H9 (cell line): ENCODE data around the gene TBL1X. TPM values are rescaled to one million over a fixed set of nuclear protein-coding genes. Genes with fewer than 3 reads are reported as not detected.

Experiments
- DNase-seq: peaks from one replicate; pipeline ENCODE4 v3.0.0-alpha.2; 2017
- H2AFZ ChIP-seq: one replicate; pipeline ENCODE4 v1.6.1; 2013; ENCODE audit warnings: mild to moderate bottlenecking, low read length, control low read depth, moderate library complexity
- H2AK5ac ChIP-seq: 2 replicates; pipeline ENCODE4 v1.6.1; 2013; ENCODE audit warnings: low read length, control low read depth, mixed read lengths; ENCODE audit not compliant: insufficient read length
- H2BK120ac ChIP-seq: one replicate; pipeline ENCODE4 v1.6.1; 2013; ENCODE audit warnings: low read depth, mild to moderate bottlenecking, low read length, control low read depth, inconsistent platforms; ENCODE audit not compliant: poor library complexity, severe bottlenecking
- H2BK12ac ChIP-seq: 2 replicates; pipeline ENCODE4 v1.6.1; 2013; ENCODE audit warnings: low read length, control low read depth, mixed read lengths, low read depth; ENCODE audit not compliant: insufficient read length
- H2BK15ac ChIP-seq: 2 replicates; pipeline ENCODE4 v1.6.1; 2013; ENCODE audit warnings: low read depth, low read length, control low read depth
- H2BK20ac ChIP-seq: one replicate; pipeline ENCODE4 v1.6.1; 2013; ENCODE audit warnings: low read depth, mild to moderate bottlenecking, low read length, control low read depth, inconsistent platforms; ENCODE audit not compliant: poor library complexity, severe bottlenecking
- H2BK5ac ChIP-seq: 2 replicates; pipeline ENCODE4 v1.6.1; 2013; ENCODE audit warnings: low read length, control low read depth, mixed read lengths; ENCODE audit not compliant: insufficient read length
- H3K14ac ChIP-seq: 2 replicates; pipeline ENCODE4 v1.6.1; 2013; ENCODE audit warnings: low read length, control low read depth; ENCODE audit not compliant: insufficient read depth
- H3K18ac ChIP-seq: 2 replicates; pipeline ENCODE4 v1.6.1; 2013; ENCODE audit warnings: low read depth, mild to moderate bottlenecking, mixed read lengths, low read length, control low read depth; ENCODE audit not compliant: insufficient read length
- H3K23ac ChIP-seq: 2 replicates; pipeline ENCODE4 v1.6.1; 2013; ENCODE audit warnings: low read length, control low read depth, mixed read lengths, low read depth; ENCODE audit not compliant: insufficient read length
- H3K23me2 ChIP-seq: 2 replicates; pipeline ENCODE4 v1.6.1; 2013; ENCODE audit warnings: low read depth, mild to moderate bottlenecking, mixed read lengths, low read length, control low read depth; ENCODE audit not compliant: insufficient read length, poor library complexity, severe bottlenecking
- H3K27ac ChIP-seq: 2 replicates; pipeline ENCODE4 v1.5.1; 2013; ENCODE audit warnings: low read length, control low read depth, mixed read lengths, low read depth; ENCODE audit not compliant: insufficient read length
- H3K27me3 ChIP-seq: 2 replicates; pipeline ENCODE4 v1.6.1; 2013; ENCODE audit warnings: low read length, control low read depth, inconsistent platforms; ENCODE audit not compliant: insufficient read depth
- H3K4ac ChIP-seq: 2 replicates; pipeline ENCODE4 v1.6.1; 2013; ENCODE audit warnings: low read depth, mild to moderate bottlenecking, control low read depth, inconsistent platforms, low read length, moderate library complexity
- H3K4me1 ChIP-seq: 2 replicates; pipeline ENCODE4 v1.6.1; 2013; ENCODE audit warnings: low read length, control low read depth, inconsistent platforms; ENCODE audit not compliant: insufficient read depth
- H3K4me2 ChIP-seq: 2 replicates; pipeline ENCODE4 v1.6.1; 2013; ENCODE audit warnings: low read length, control low read depth, mixed read lengths; ENCODE audit not compliant: insufficient read length, insufficient read depth
- H3K56ac ChIP-seq: 2 replicates; pipeline ENCODE4 v1.6.1; 2013; ENCODE audit warnings: low read depth, mild to moderate bottlenecking, mixed read lengths, low read length, control low read depth; ENCODE audit not compliant: insufficient read length
- H3K79me1 ChIP-seq: 2 replicates; pipeline ENCODE4 v1.6.1; 2013; ENCODE audit warnings: low read depth, mild to moderate bottlenecking, moderate library complexity, low read length, control low read depth, inconsistent platforms; ENCODE audit not compliant: insufficient read depth, poor library complexity, severe bottlenecking
- H3K79me2 ChIP-seq: 2 replicates; pipeline ENCODE4 v1.6.1; 2013; ENCODE audit warnings: low read length, control low read depth, inconsistent platforms; ENCODE audit not compliant: insufficient read depth
- H3K9ac ChIP-seq: 2 replicates; pipeline ENCODE4 v1.6.1; 2013; ENCODE audit warnings: low read length, control low read depth, mixed read lengths; ENCODE audit not compliant: insufficient read length; ENCODE audit errors: extremely low read depth
- H3K9me3 ChIP-seq: one replicate; pipeline ENCODE4 v1.6.1; 2013; ENCODE audit warnings: low read depth, low read length, inconsistent platforms; ENCODE audit not compliant: control insufficient read depth
- H3T11ph ChIP-seq: one replicate; pipeline ENCODE4 v1.6.1; 2013; ENCODE audit warnings: mild to moderate bottlenecking, low read length, control low read depth, inconsistent platforms
- H4K20me1 ChIP-seq: one replicate; pipeline ENCODE4 v1.6.1; 2013; ENCODE audit not compliant: control insufficient read depth, insufficient read length, insufficient read depth
- H4K5ac ChIP-seq: 2 replicates; pipeline ENCODE4 v1.6.1; 2013; ENCODE audit warnings: low read depth, mild to moderate bottlenecking, mixed read lengths, low read length, control low read depth; ENCODE audit not compliant: insufficient read length
- H4K8ac ChIP-seq: replicated peaks from 2 replicates; pipeline ENCODE4 v1.6.1; 2013; ENCODE audit warnings: low read length, control low read depth, mixed read lengths, low read depth; ENCODE audit not compliant: insufficient read length
- H4K91ac ChIP-seq: 2 replicates; pipeline ENCODE4 v1.6.1; 2013; ENCODE audit warnings: low read depth, mild to moderate bottlenecking, moderate library complexity, mixed read lengths, low read length, control low read depth; ENCODE audit not compliant: insufficient read length
- H3K27ac Mint-ChIP-seq, 3 experiments: 2 replicates in 2 of 3; 3 replicates in 1 of 3; pipeline ENCODE4 v1.8.0; 2020 to 2021; ENCODE audit warnings: mixed read lengths in 3 of 3, mild to moderate bottlenecking in 1 of 3, moderate library complexity in 1 of 3
- H3K27me3 Mint-ChIP-seq: 2 replicates; pipeline ENCODE4 v1.8.0; 2021; ENCODE audit warnings: low read depth, mild to moderate bottlenecking, moderate library complexity, mixed read lengths
- H3K36me3 Mint-ChIP-seq, 3 experiments: 2 replicates in 2 of 3; 3 replicates in 1 of 3; pipeline ENCODE4 v1.8.0; 2020 to 2021; ENCODE audit warnings: low read depth in 3 of 3, mixed read lengths in 3 of 3; ENCODE audit not compliant: insufficient read depth in 1 of 3
- H3K4me1 Mint-ChIP-seq, 2 experiments: 2 replicates each; pipeline ENCODE4 v1.8.0; 2020; ENCODE audit warnings: mixed read lengths in 2 of 2
- H3K4me3 Mint-ChIP-seq, 2 experiments: 2 replicates in 1 of 2; 3 replicates in 1 of 2; pipeline ENCODE4 v1.8.0; 2020 to 2021; ENCODE audit warnings: mild to moderate bottlenecking in 2 of 2, mixed read lengths in 2 of 2, moderate library complexity in 1 of 2
- H3K9me3 Mint-ChIP-seq, 2 experiments: 2 replicates in 1 of 2; 3 replicates in 1 of 2; pipeline ENCODE4 v1.8.0; 2020; ENCODE audit warnings: mild to moderate bottlenecking in 2 of 2, mixed read lengths in 2 of 2, moderate library complexity in 1 of 2
- WGBS: extraction: QIAGEN DNeasy Blood & Tissue Kit; methylation state at CpG from one replicate; pipeline ENCODE4 v1.1.7; 2013; ENCODE audit warnings: missing lambda C conversion rate, low lambda C conversion rate, mixed read lengths; ENCODE audit not compliant: insufficient read length; ENCODE audit errors: extremely low coverage; 5-methylcytosine and 5-hydroxymethylcytosine counted together
- total RNA-seq: library from RNA; stranded (reverse); gene quantifications from 2 replicates; pipeline ENCODE4 v1.2.1, GENCODE V29; 2021
- TF ChIP-seq, protein P1 (sequence below): fragments of 200-600 bp; sonication (generic); conservative IDR thresholded peaks from 3 replicates; pipeline ENCODE4 v1.8.0; 2021; ENCODE audit warnings: antibody characterized with exemption, mild to moderate bottlenecking

Gene TBL1X
- total RNA-seq, 1 experiment from 2014 or later, result 24.1 TPM

DNA sequence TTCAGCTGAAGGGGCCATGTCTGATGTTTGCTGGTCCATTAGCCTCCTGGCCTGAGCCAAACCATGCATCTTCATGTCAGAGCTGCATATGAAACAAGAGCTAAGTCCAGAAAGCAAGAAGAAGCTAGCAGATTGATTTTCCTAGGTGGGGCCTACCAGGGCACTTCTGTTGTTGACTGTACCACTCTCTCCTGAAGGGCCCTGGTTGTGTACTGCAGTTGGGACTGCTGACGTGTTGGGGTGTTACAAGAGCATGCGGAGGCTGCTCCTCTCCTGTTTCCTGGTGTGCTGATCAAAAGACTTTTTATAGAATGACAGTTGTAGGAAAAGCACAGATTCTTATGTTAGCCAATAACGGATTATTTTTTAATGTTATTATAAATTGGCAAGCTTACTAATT, 145.1 kb downstream of the TBL1X start:
- Histone ChIP-seq H3K9me3 (no peaks in the 10 kb centered on the region), H3T11ph (no peak overlapping the region), H3K56ac (no peak overlapping the region), H3K23me2 (no peaks in the 10 kb centered on the region), H4K20me1 (no peaks in the 10 kb centered on the region), H3K18ac (no peak overlapping the region), H4K91ac (no peak overlapping the region), H2BK12ac (no peak overlapping the region), H3K23ac (no peak overlapping the region), H2BK5ac (no peak overlapping the region), H3K4me2 (no peak overlapping the region), H2BK120ac (no peak overlapping the region), H3K79me1 (no peaks in the 10 kb centered on the region), H3K79me2 (no peaks in the 10 kb centered on the region), H3K4ac (no peak overlapping the region), H4K8ac (no peak overlapping the region), H2AK5ac (no peak overlapping the region), H2BK15ac (no peak overlapping the region), H4K5ac (no peak overlapping the region), H2BK20ac (no peak overlapping the region), H2AFZ (no peak overlapping the region), H3K27ac (no peak overlapping the region), H3K14ac (no peak overlapping the region), H3K9ac (no peak overlapping the region), H3K27me3 (no peaks in the 10 kb centered on the region), H3K4me1 (no peaks in the 10 kb centered on the region; the same call in 1 of the 2 replicates)
- TF ChIP-seq, protein P1, sequence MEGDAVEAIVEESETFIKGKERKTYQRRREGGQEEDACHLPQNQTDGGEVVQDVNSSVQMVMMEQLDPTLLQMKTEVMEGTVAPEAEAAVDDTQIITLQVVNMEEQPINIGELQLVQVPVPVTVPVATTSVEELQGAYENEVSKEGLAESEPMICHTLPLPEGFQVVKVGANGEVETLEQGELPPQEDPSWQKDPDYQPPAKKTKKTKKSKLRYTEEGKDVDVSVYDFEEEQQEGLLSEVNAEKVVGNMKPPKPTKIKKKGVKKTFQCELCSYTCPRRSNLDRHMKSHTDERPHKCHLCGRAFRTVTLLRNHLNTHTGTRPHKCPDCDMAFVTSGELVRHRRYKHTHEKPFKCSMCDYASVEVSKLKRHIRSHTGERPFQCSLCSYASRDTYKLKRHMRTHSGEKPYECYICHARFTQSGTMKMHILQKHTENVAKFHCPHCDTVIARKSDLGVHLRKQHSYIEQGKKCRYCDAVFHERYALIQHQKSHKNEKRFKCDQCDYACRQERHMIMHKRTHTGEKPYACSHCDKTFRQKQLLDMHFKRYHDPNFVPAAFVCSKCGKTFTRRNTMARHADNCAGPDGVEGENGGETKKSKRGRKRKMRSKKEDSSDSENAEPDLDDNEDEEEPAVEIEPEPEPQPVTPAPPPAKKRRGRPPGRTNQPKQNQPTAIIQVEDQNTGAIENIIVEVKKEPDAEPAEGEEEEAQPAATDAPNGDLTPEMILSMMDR, result no peak
- Mint-ChIP-seq H3K4me3 (no peak overlapping the region), H3K27ac (no peak overlapping the region; a peak in 1 of 7 replicates), H3K36me3 (peaks cover 0 to 7% (median 0%) of the 10 kb centered on the region in 3 experiments; a peak in 4 of 7 replicates), H3K9me3 (peaks cover 2 to 48% of the 10 kb centered on the region in 2 experiments), H3K4me1 (peaks cover 15 to 34% of the 10 kb centered on the region in 2 experiments), H3K27me3 (peaks cover 2% of the 10 kb centered on the region; the same call in 1 of the 2 replicates)
- no CpG with 5 or more reads among the region's 3 CpGs for WGBS
- DNase-seq, result no peak
